HepG2 (cell line): ENCODE measurements around the gene SDK1. TPM values are rescaled to one million over a fixed set of nuclear protein-coding genes. Genes with fewer than 3 reads are reported as not detected.

Experiments
- ATAC-seq: fragments of 200-7000 bp; cut with Tn5 transposase; 3 replicates; pipeline ENCODE4 v1.9.1; 2020; ENCODE audit warnings: mild to moderate bottlenecking, moderate library complexity
- BruUV-seq: library from RNA; stranded (reverse); fragments of 400-500 nt; replicated peaks from 2 replicates; lab custom pipeline; 2021; lab: Mats Ljungman, UMichigan
- CTCF ChIA-PET: fragments of 300-600 bp; formaldehyde crosslinking; extraction: SDS; loops from one replicate; lab custom pipeline; 2021; ENCODE audit warnings: low total read pairs, inconsistent platforms, low intra/inter-chr PET ratio; lab: Yijun Ruan, JAX
- POLR2A ChIA-PET: fragments of 350-600 bp; sonication (Branson Sonifier 250); formaldehyde crosslinking; loops from one replicate; lab custom pipeline; 2020; ENCODE audit warnings: antibody characterized with exemption, inconsistent platforms; lab: Yijun Ruan, JAX
- DNase-seq: peaks from one replicate; pipeline ENCODE4 v3.0.0-alpha.2; 2015; ENCODE audit warnings: low spot score
- FAIRE-seq: peaks from 3 replicates; lab custom pipeline; 2011; peaks lifted over from hg19 to GRCh38; lab: Jason Lieb, UNC
- H2AFZ ChIP-seq: one replicate; pipeline ENCODE4 v1.6.1; 2011; ENCODE audit warnings: low read length, inconsistent platforms
- H3K27ac ChIP-seq: fragments of 300-600 bp; 3 replicates; pipeline ENCODE4 v1.8.0; 2011; ENCODE audit warnings: mixed run types, mild to moderate bottlenecking, mixed read lengths, low read length, inconsistent platforms; ENCODE audit not compliant: insufficient read depth; ENCODE audit errors: extremely low read length
- H3K27me3 ChIP-seq, 2 experiments: fragments of 200-600 bp in 1 of 2; 2 replicates in 1 of 2; 3 replicates in 1 of 2; pipeline versions ENCODE4 v1.6.0 to v1.8.0; 2011; ENCODE audit warnings: low read length in 2 of 2, mild to moderate bottlenecking in 2 of 2, moderate library complexity in 2 of 2, inconsistent platforms in 1 of 2; ENCODE audit not compliant: insufficient read depth in 2 of 2, control insufficient read depth in 1 of 2
- H3K36me3 ChIP-seq, 2 experiments: fragments of 200-600 bp in 1 of 2; replicated peaks in 1 of 2; 2 replicates in 1 of 2; 3 replicates in 1 of 2; pipeline versions ENCODE4 v1.5.1 to v1.8.0; 2011; ENCODE audit warnings: low read length in 2 of 2, inconsistent platforms in 1 of 2; ENCODE audit not compliant: insufficient read depth in 2 of 2, control insufficient read depth in 1 of 2
- H3K4me1 ChIP-seq: 2 replicates; pipeline ENCODE4 v1.5.1; 2012; ENCODE audit warnings: low read length, inconsistent platforms; ENCODE audit not compliant: insufficient read depth
- H3K4me2 ChIP-seq: 2 replicates; pipeline ENCODE4 v1.6.0; 2011; ENCODE audit warnings: low read depth, low read length, inconsistent platforms
- H3K4me3 ChIP-seq, 3 experiments: fragments of 200-600 bp in 1 of 3; sonication (generic), shearing (Covaris generic) in 1 of 3; replicated peaks in 1 of 3; 2 replicates each; pipeline ENCODE4 v1.5.1; 2011 to 2016; ENCODE audit warnings: low read length in 3 of 3, inconsistent platforms in 2 of 3, low read depth in 2 of 3, mild to moderate bottlenecking in 2 of 3, control low read depth in 1 of 3, mixed read lengths in 1 of 3; ENCODE audit not compliant: insufficient read depth in 1 of 3
- H3K79me2 ChIP-seq: one replicate; pipeline ENCODE4 v1.6.1; 2011; ENCODE audit warnings: low read length, inconsistent platforms; ENCODE audit not compliant: insufficient read depth
- H3K9ac ChIP-seq: 2 replicates; pipeline ENCODE4 v1.6.0; 2011; ENCODE audit warnings: mild to moderate bottlenecking, low read depth, low read length, inconsistent platforms; ENCODE audit not compliant: insufficient read depth
- H3K9me3 ChIP-seq: 2 replicates; pipeline ENCODE4 v1.5.1; 2012; ENCODE audit warnings: mild to moderate bottlenecking, low read length
- H4K20me1 ChIP-seq: 2 replicates; pipeline ENCODE4 v1.6.0; 2011; ENCODE audit warnings: inconsistent platforms, mild to moderate bottlenecking, low read length, moderate library complexity; ENCODE audit not compliant: insufficient read depth
- CCAR2 ChIP-seq: fragments of 200-400 bp; formaldehyde crosslinking; optimal IDR thresholded peaks from 2 replicates; pipeline ENCODE3; 2018; ENCODE audit warnings: low read depth, mild to moderate bottlenecking, low read length, moderate library complexity
- GPN1 ChIP-seq: sonication (generic); formaldehyde crosslinking; IDR thresholded peaks from 2 replicates; pipeline ENCODE4 v1.5.1; 2020; ENCODE audit warnings: missing genetic modification reagents, borderline replicate concordance
- RBM39 ChIP-seq: fragments of 200-400 bp; formaldehyde crosslinking; IDR thresholded peaks from one replicate; pipeline ENCODE4 v1.6.1; 2018; ENCODE audit warnings: antibody characterized with exemption, mild to moderate bottlenecking, low read depth, low read length; ENCODE audit not compliant: poor library complexity, severe bottlenecking
- TEAD2 ChIP-seq: sonication (generic); formaldehyde crosslinking; IDR thresholded peaks from 2 replicates; pipeline ENCODE4 v1.9.0; 2021; ENCODE audit warnings: missing genetic modification reagents
- ZNF292 ChIP-seq: sonication (generic); formaldehyde crosslinking; IDR thresholded peaks from 2 replicates; pipeline ENCODE4 v1.8.1; 2022; ENCODE audit warnings: mild to moderate bottlenecking, low read depth, missing genetic modification reagents, borderline replicate concordance
- ZNF33A ChIP-seq: sonication (generic); formaldehyde crosslinking; IDR thresholded peaks from 2 replicates; pipeline ENCODE4 v1.5.1; 2020; ENCODE audit warnings: missing genetic modification reagents, mild to moderate bottlenecking, moderate library complexity, borderline replicate concordance
- ZNF724P ChIP-seq: sonication (generic); formaldehyde crosslinking; IDR thresholded peaks from 2 replicates; pipeline ENCODE4 v1.8.0; 2022; ENCODE audit warnings: missing genetic modification reagents, borderline replicate concordance
- ZNF768 ChIP-seq: sonication (generic); formaldehyde crosslinking; IDR thresholded peaks from 2 replicates; pipeline ENCODE4 v1.4.0; 2020; ENCODE audit warnings: missing genetic modification reagents
- WGBS: methylation state at CpG from one replicate; pipeline ENCODE4 v1.1.6; 2017; ENCODE audit warnings: low lambda C conversion rate; 5-methylcytosine and 5-hydroxymethylcytosine counted together
- in situ Hi-C: cut with HindIII; loops from 2 replicates; pipeline ENCODE4 v1.10.0; 2017; ENCODE audit warnings: low pct_unique_long_range_greater_than_20kb; ENCODE audit not compliant: extremely low pct_ligation_motif_present
- intact Hi-C: fragments of 100-400 bp; cut with micrococcal nuclease; formaldehyde crosslinking; loops from one replicate; pipeline ENCODE4 v1.10.0; 2022; ENCODE audit not compliant: unreplicated experiment
- polyA plus RNA-seq, 8 experiments: library from polyadenylated mRNA; depleted of rRNA in 3 of 8; stranded (reverse) in 7 of 8; unstranded in 1 of 8; fragments of >200 nt; fragmentation: Illumina TruSeq in 4 of 8; extraction: Trizol in 4 of 8; gene quantifications; 2 replicates each; pipeline versions ENCODE4 v1.2.1 to v1.2.3, GENCODE V29; 2011 to 2016; ENCODE audit warnings: low read depth in 4 of 8, missing spikeins in 1 of 8, mixed read lengths in 1 of 8; ENCODE audit not compliant: insufficient read depth in 1 of 8
- total RNA-seq, 5 experiments: library from RNA; depleted of rRNA; stranded (reverse); fragments of >200 nt; fragmentation: Illumina TruSeq; extraction: Trizol; gene quantifications; 2 replicates each; pipeline ENCODE4 v1.2.3, GENCODE V29; 2016; ENCODE audit warnings: low read depth in 1 of 5

SDK1 gene
- total and polyA plus RNA-seq, 2 of the 13 experiments (the other 11 are each of a cell fraction or from before 2014, with no cell fraction given) = 0.35 to 2.4 TPM

GRCh38 chr7:3641582-3641981, 340.5 kb downstream of the SDK1 start:
- Histone ChIP-seq H3K9me3 (no peaks in the 10 kb centered on the region), H3K4me1 (no peaks in the 10 kb centered on the region)
- no peak for TF ChIP-seq ZNF292
- TF ChIP-seq TEAD2 (CRISPR knock-in tag) = no peak
- no peak for TF ChIP-seq ZNF724P
- TF ChIP-seq, all 625 proteins: peak for 0
- H3K27me3 ChIP-seq = no peaks in the 10 kb centered on the region
- H3K4me3 ChIP-seq = no peak overlapping the region
- H2AFZ ChIP-seq = no peak overlapping the region
- H3K27ac ChIP-seq = no peak overlapping the region
- BruUV-seq = no TSS peak
- ATAC-seq (no peak), DNase-seq (no peak), FAIRE-seq (no peak)
- CTCF ChIA-PET = no interaction called here
- in situ Hi-C loops (no loop called here), intact Hi-C loops (no loop called here)
- no peaks in the 10 kb centered on the region for H4K20me1 ChIP-seq
- H3K79me2 ChIP-seq = no peaks in the 10 kb centered on the region
- no peaks in the 10 kb centered on the region; a peak in 1 of 5 replicates for H3K36me3 ChIP-seq
- H3K9ac ChIP-seq = no peak overlapping the region
- H3K4me2 ChIP-seq = no peak overlapping the region
- POLR2A ChIA-PET = no interaction called here
- 85% methylated on average over 2 of the region's 14 CpGs for WGBS

- intact Hi-C loops = no loop called here
- no peaks in the 10 kb centered on the region for H3K27me3 ChIP-seq
- CTCF ChIA-PET = no interaction called here
- in situ Hi-C loops = no loop called here
- H3K27ac ChIP-seq = no peak overlapping the region
- ATAC-seq (no peak), DNase-seq (no peak), FAIRE-seq (no peak)
- no peaks in the 10 kb centered on the region for H3K4me1 ChIP-seq
- no peaks in the 10 kb centered on the region; a peak in 1 of 5 replicates for H3K36me3 ChIP-seq
- BruUV-seq = no TSS peak
- H3K4me3 ChIP-seq = no peak overlapping the region
- no peaks in the 10 kb centered on the region for H3K79me2 ChIP-seq
- POLR2A ChIA-PET = no interaction called here
- no peak for TF ChIP-seq GPN1 (CRISPR knock-in tag)
- no peak for TF ChIP-seq ZNF768 (CRISPR knock-in tag)
- no peak for TF ChIP-seq ZNF33A
- no peak for TF ChIP-seq RBM39
- no peak for TF ChIP-seq CCAR2
- no peak overlapping the region for H3K4me2 ChIP-seq
- H3K9ac ChIP-seq = no peak overlapping the region
- H3K9me3 ChIP-seq = no peaks in the 10 kb centered on the region
- no peak overlapping the region for H2AFZ ChIP-seq
- H4K20me1 ChIP-seq = no peaks in the 10 kb centered on the region
- 74% methylated on average over 4 of the region's 4 CpGs for WGBS
Measured at GRCh38 chr7:3643091-3643490, 342.0 kb downstream of the SDK1 start.
